HEK293 (cell line): ENCODE data around the gene TLE1.

ENCODE experiments used
- CTCF ChIA-PET: fragments of 350-600 bp; formaldehyde crosslinking; extraction: SDS; loops from one replicate; lab custom pipeline; 2021; ENCODE audit warnings: antibody characterized with exemption; lab: Yijun Ruan, JAX
- POLR2A ChIA-PET: fragments of 300-600 bp; formaldehyde crosslinking; extraction: SDS; loops from one replicate; lab custom pipeline; 2020; ENCODE audit warnings: antibody characterized with exemption, inconsistent platforms; lab: Yijun Ruan, JAX
- H3K27ac ChIP-seq: fragments of 200-500 bp; sonication (Bioruptor generic); 2 replicates; pipeline ENCODE4 v1.5.1; 2014; ENCODE audit warnings: low read depth, low read length, control low read depth, inconsistent platforms; ENCODE audit errors: extremely low read depth
- H3K36me3 ChIP-seq, 2 experiments: fragments of 200-500 bp in 1 of 2; sonication (Bioruptor generic) in 1 of 2; 1 replicate in 1 of 2; 2 replicates in 1 of 2; pipeline ENCODE4 v1.5.1; 2014 to 2017; ENCODE audit warnings: inconsistent platforms in 2 of 2, low read length in 2 of 2; ENCODE audit not compliant: control insufficient read depth in 2 of 2, insufficient read depth in 1 of 2
- H3K4me1 ChIP-seq: fragments of 200-500 bp; sonication (Bioruptor generic); 2 replicates; pipeline ENCODE4 v1.5.1; 2014; ENCODE audit warnings: mild to moderate bottlenecking, low read length, inconsistent platforms; ENCODE audit not compliant: control insufficient read depth, insufficient read depth
- H3K4me3 ChIP-seq: 2 replicates; pipeline ENCODE4 v1.5.1; 2011; ENCODE audit warnings: low read depth, mild to moderate bottlenecking, control low read depth, low read length, moderate library complexity
- H3K9me3 ChIP-seq: fragments of 200-500 bp; sonication (Bioruptor generic); 2 replicates; pipeline ENCODE4 v1.5.1; 2014; ENCODE audit warnings: low read depth, low read length, inconsistent platforms; ENCODE audit not compliant: control insufficient read depth, insufficient read depth
- GLIS1 ChIP-seq: fragments of 450-650 bp; formaldehyde crosslinking; IDR thresholded peaks from 2 replicates; pipeline ENCODE4 v1.5.1; 2016; ENCODE audit warnings: missing biosample characterization, missing genetic modification characterization
- IKZF3 ChIP-seq: fragments of 450-650 bp; IDR thresholded peaks from 2 replicates; pipeline ENCODE4 v1.5.0; 2018; ENCODE audit warnings: missing biosample characterization, mild to moderate bottlenecking, missing genetic modification characterization, moderate library complexity
- KLF16 ChIP-seq: fragments of 450-650 bp; formaldehyde crosslinking; IDR thresholded peaks from 2 replicates; pipeline ENCODE4 v1.5.1; 2017; ENCODE audit warnings: missing biosample characterization, missing genetic modification characterization
- RBAK ChIP-seq: fragments of 450-650 bp; formaldehyde crosslinking; IDR thresholded peaks from 2 replicates; pipeline ENCODE4 v1.5.1; 2016; ENCODE audit warnings: missing biosample characterization, missing genetic modification characterization
- TRIM28 ChIP-seq: IDR thresholded peaks from 2 replicates; pipeline ENCODE4 v1.6.1; 2011; ENCODE audit warnings: low read length, control low read depth, borderline replicate concordance
- ZBTB11 ChIP-seq: fragments of 450-650 bp; formaldehyde crosslinking; conservative IDR thresholded peaks from 2 replicates; pipeline ENCODE4 v1.5.1; 2016; ENCODE audit warnings: low read depth, missing biosample characterization, missing genetic modification characterization
- ZBTB21 ChIP-seq: fragments of 450-650 bp; formaldehyde crosslinking; IDR thresholded peaks from 2 replicates; pipeline ENCODE4 v1.5.1; 2017; ENCODE audit warnings: missing biosample characterization, missing genetic modification characterization
- ZNF146 ChIP-seq: fragments of 450-650 bp; formaldehyde crosslinking; IDR thresholded peaks from 2 replicates; pipeline ENCODE4 v1.5.1; 2016; ENCODE audit warnings: missing biosample characterization, missing genetic modification characterization
- ZNF274 ChIP-seq, 2 experiments: fragments of 200-500 bp in 1 of 2; fragments of 450-650 bp in 1 of 2; sonication (Bioruptor generic) in 1 of 2; formaldehyde crosslinking in 1 of 2; IDR thresholded peaks; 2 replicates each; pipeline versions ENCODE4 v1.5.1 to v1.6.1; 2014 to 2016; ENCODE audit warnings: borderline replicate concordance in 1 of 2, inconsistent platforms in 1 of 2, low read length in 1 of 2, missing biosample characterization in 1 of 2, missing genetic modification characterization in 1 of 2
- ZNF335 ChIP-seq: fragments of 450-650 bp; formaldehyde crosslinking; conservative IDR thresholded peaks from 2 replicates; pipeline ENCODE4 v1.5.1; 2016; ENCODE audit warnings: missing biosample characterization, missing genetic modification characterization
- ZNF423 ChIP-seq: fragments of 450-650 bp; formaldehyde crosslinking; IDR thresholded peaks from 2 replicates; pipeline ENCODE4 v1.5.1; 2016; ENCODE audit warnings: missing biosample characterization, missing genetic modification characterization
- ZNF510 ChIP-seq: fragments of 450-650 bp; formaldehyde crosslinking; IDR thresholded peaks from 2 replicates; pipeline ENCODE4 v1.5.1; 2018; ENCODE audit warnings: mild to moderate bottlenecking, missing genetic modification characterization, missing biosample characterization; ENCODE audit not compliant: insufficient replicate concordance
- ZNF514 ChIP-seq: fragments of 450-650 bp; formaldehyde crosslinking; IDR thresholded peaks from 2 replicates; pipeline ENCODE4 v1.5.1; 2016; ENCODE audit warnings: missing biosample characterization, missing genetic modification characterization
- ZNF560 ChIP-seq: fragments of 450-650 bp; formaldehyde crosslinking; IDR thresholded peaks from 2 replicates; pipeline ENCODE4 v1.5.1; 2017; ENCODE audit warnings: missing biosample characterization, missing genetic modification characterization, borderline replicate concordance
- ZNF571 ChIP-seq: fragments of 450-650 bp; formaldehyde crosslinking; IDR thresholded peaks from 2 replicates; pipeline ENCODE4 v1.5.0; 2017; ENCODE audit warnings: missing biosample characterization, missing genetic modification characterization
- ZNF677 ChIP-seq: fragments of 450-650 bp; IDR thresholded peaks from 2 replicates; pipeline ENCODE4 v1.5.0; 2018; ENCODE audit warnings: missing biosample characterization, mild to moderate bottlenecking, missing genetic modification characterization, moderate library complexity
- ZNF701 ChIP-seq: fragments of 450-650 bp; formaldehyde crosslinking; IDR thresholded peaks from 2 replicates; pipeline ENCODE4 v1.5.1; 2016; ENCODE audit warnings: missing biosample characterization, missing genetic modification characterization
- ZNF791 ChIP-seq: fragments of 450-650 bp; formaldehyde crosslinking; IDR thresholded peaks from 2 replicates; pipeline ENCODE4 v1.5.1; 2016; ENCODE audit warnings: missing biosample characterization, missing genetic modification characterization
- ZSCAN30 ChIP-seq: fragments of 450-650 bp; IDR thresholded peaks from 2 replicates; pipeline ENCODE4 v1.5.1; 2018; ENCODE audit warnings: missing biosample characterization, mild to moderate bottlenecking, missing genetic modification characterization, moderate library complexity
- TF ChIP-seq, protein P1 (sequence below): fragments of 450-650 bp; formaldehyde crosslinking; IDR thresholded peaks from 2 replicates; pipeline ENCODE4 v1.5.1; 2016; ENCODE audit warnings: missing biosample characterization, missing genetic modification characterization
- TF ChIP-seq, protein P2 (sequence below): fragments of 450-650 bp; formaldehyde crosslinking; IDR thresholded peaks from 2 replicates; pipeline ENCODE4 v1.5.1; 2017; ENCODE audit warnings: missing biosample characterization, missing genetic modification characterization
- TF ChIP-seq, protein P3 (sequence below): fragments of 450-650 bp; formaldehyde crosslinking; IDR thresholded peaks from 2 replicates; pipeline ENCODE4 v1.5.1; 2016; ENCODE audit warnings: missing biosample characterization, missing genetic modification characterization
- TF ChIP-seq, protein P4 (sequence below): fragments of 450-650 bp; formaldehyde crosslinking; IDR thresholded peaks from 2 replicates; pipeline ENCODE4 v1.5.0; 2017; ENCODE audit warnings: missing biosample characterization, missing genetic modification characterization, borderline replicate concordance

TLE1 gene

DNA sequence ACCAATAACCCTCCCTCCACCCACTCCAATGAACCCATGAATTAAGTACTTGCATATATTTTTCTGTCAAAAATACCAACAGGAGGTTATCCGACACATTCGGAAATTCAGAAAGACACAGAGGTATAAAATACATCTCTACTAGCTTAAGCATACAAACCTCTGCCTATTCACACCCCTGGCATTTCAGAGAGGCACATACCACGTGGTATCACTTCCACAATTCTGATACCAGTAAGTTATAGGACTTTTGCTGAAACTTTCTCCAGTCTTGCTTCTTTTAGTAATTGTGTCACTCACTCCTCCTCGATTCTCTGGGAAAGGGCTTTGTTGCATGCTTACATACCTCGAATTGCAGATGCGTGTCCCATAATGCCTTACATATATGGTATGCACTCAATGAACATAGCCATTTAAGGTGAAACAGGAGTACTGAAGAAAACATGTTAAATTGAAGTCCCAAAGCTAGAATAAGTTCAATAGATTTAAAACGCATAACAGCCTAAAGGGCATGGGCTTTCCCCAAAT, 58.1 kb downstream of the TLE1 start:
- Histone ChIP-seq H3K4me3 (no peak overlapping the region), H3K36me3 (peaks cover 8 to 35% of the 10 kb centered on the region in 2 experiments; a peak in 2 of 3 replicates)
- TF ChIP-seq ZNF335 (no peak), ZNF560 (tag by site-specific recombination) (no peak), ZNF274 (IDR thresholded peaks at IDR 0.05; ENCODE audit: low read length) (no peak), ZNF274 (tag by site-specific recombination; IDR thresholded peaks at IDR 0.05; ENCODE audit: borderline replicate concordance) (no peak), KLF16 (tag by site-specific recombination) (no peak), IKZF3 (tag by site-specific recombination) (no peak), GLIS1 (tag by site-specific recombination) (no peak), ZNF146 (no peak), ZNF423 (no peak), ZBTB11 (no peak), ZNF571 (tag by site-specific recombination) (no peak), ZNF514 (tag by site-specific recombination) (no peak)
- TF ChIP-seq, protein P1, sequence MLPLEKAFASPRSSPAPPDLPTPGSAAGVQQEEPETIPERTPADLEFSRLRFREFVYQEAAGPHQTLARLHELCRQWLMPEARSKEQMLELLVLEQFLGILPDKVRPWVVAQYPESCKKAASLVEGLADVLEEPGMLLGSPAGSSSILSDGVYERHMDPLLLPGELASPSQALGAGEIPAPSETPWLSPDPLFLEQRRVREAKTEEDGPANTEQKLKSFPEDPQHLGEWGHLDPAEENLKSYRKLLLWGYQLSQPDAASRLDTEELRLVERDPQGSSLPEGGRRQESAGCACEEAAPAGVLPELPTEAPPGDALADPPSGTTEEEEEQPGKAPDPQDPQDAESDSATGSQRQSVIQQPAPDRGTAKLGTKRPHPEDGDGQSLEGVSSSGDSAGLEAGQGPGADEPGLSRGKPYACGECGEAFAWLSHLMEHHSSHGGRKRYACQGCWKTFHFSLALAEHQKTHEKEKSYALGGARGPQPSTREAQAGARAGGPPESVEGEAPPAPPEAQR (tag by site-specific recombination) = no peak
- TF ChIP-seq, all 188 proteins: peak for 0
- Histone ChIP-seq H3K9me3 (no peaks in the 10 kb centered on the region), H3K4me1 (peaks cover 2% of the 10 kb centered on the region; the same call in 1 of the 2 replicates), H3K27ac (no peak overlapping the region)
- ChIA-PET POLR2A (no interaction called here), CTCF (no interaction called here)

DNA sequence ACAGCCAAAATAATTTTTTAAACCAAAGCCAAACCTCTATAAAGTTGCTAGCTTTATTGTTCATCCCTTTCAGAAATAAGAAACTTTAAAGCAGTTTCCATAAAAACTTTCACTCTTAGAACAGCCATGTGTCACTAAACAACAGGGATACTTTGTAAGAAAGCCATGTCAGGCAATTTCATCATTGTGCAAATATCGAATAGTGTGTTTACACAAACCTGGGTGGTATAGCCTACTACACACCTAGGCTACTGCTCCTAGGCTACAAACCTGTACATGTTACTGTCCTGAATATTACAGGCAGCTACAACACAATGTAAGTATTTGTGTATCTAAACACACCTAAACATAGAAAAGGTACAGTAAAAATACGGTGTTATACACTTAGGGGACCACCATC, 59.9 kb downstream of the TLE1 start:
- Histone ChIP-seq H3K36me3 (peaks cover 8 to 31% of the 10 kb centered on the region in 2 experiments; a peak in 2 of 3 replicates), H3K4me1 (0 out of 2 replicates have a peak, but pooled peaks cover 2% of the 10 kb centered on the region), H3K9me3 (no peaks in the 10 kb centered on the region), H3K27ac (no peak overlapping the region), H3K4me3 (no peak overlapping the region)
- POLR2A ChIA-PET = no interaction called here
- CTCF ChIA-PET = interaction anchor here (1.1 kb wide), 1 partner anchor 11 kb away, joined by 3 read pairs; no protein-coding TSS in a partner anchor
- TF ChIP-seq ZNF510 = no peak
- TF ChIP-seq ZNF677 (tag by site-specific recombination) = no peak
- TF ChIP-seq ZNF791 = no peak
- TF ChIP-seq, protein P2, sequence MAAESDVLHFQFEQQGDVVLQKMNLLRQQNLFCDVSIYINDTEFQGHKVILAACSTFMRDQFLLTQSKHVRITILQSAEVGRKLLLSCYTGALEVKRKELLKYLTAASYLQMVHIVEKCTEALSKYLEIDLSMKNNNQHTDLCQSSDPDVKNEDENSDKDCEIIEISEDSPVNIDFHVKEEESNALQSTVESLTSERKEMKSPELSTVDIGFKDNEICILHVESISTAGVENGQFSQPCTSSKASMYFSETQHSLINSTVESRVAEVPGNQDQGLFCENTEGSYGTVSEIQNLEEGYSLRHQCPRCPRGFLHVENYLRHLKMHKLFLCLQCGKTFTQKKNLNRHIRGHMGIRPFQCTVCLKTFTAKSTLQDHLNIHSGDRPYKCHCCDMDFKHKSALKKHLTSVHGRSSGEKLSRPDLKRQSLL (tag by site-specific recombination) = no peak
- TF ChIP-seq RBAK (tag by site-specific recombination) = no peak
- no peak for TF ChIP-seq ZNF335
- TF ChIP-seq ZNF701 (tag by site-specific recombination) = no peak
- TF ChIP-seq ZSCAN30 (tag by site-specific recombination) = no peak
- TF ChIP-seq, protein P3, sequence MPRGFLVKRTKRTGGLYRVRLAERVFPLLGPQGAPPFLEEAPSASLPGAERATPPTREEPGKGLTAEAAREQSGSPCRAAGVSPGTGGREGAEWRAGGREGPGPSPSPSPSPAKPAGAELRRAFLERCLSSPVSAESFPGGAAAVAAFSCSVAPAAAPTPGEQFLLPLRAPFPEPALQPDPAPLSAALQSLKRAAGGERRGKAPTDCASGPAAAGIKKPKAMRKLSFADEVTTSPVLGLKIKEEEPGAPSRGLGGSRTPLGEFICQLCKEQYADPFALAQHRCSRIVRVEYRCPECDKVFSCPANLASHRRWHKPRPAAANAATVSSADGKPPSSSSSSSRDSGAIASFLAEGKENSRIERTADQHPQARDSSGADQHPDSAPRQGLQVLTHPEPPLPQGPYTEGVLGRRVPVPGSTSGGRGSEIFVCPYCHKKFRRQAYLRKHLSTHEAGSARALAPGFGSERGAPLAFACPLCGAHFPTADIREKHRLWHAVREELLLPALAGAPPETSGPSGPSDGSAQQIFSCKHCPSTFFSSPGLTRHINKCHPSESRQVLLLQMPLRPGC (tag by site-specific recombination) = no peak
- TF ChIP-seq ZNF423 = no peak
- no peak for TF ChIP-seq ZBTB21 (tag by site-specific recombination)
- TF ChIP-seq, protein P4, sequence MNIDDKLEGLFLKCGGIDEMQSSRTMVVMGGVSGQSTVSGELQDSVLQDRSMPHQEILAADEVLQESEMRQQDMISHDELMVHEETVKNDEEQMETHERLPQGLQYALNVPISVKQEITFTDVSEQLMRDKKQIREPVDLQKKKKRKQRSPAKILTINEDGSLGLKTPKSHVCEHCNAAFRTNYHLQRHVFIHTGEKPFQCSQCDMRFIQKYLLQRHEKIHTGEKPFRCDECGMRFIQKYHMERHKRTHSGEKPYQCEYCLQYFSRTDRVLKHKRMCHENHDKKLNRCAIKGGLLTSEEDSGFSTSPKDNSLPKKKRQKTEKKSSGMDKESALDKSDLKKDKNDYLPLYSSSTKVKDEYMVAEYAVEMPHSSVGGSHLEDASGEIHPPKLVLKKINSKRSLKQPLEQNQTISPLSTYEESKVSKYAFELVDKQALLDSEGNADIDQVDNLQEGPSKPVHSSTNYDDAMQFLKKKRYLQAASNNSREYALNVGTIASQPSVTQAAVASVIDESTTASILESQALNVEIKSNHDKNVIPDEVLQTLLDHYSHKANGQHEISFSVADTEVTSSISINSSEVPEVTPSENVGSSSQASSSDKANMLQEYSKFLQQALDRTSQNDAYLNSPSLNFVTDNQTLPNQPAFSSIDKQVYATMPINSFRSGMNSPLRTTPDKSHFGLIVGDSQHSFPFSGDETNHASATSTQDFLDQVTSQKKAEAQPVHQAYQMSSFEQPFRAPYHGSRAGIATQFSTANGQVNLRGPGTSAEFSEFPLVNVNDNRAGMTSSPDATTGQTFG = no peak
- no peak for TF ChIP-seq TRIM28
